HepG2 (cell line): ENCODE measurements around the gene NOB1. TPM values are rescaled to one million over a fixed set of nuclear protein-coding genes. Genes with fewer than 3 reads are reported as not detected.

Experiments
- CCDC6 ChIP-seq: sonication (generic); formaldehyde crosslinking; IDR thresholded peaks from 2 replicates; pipeline ENCODE4 v1.8.1; 2022; ENCODE audit warnings: mild to moderate bottlenecking, missing genetic modification reagents, moderate library complexity
- CHD4 ChIP-seq: fragments of 200-600 bp; sonication (generic); IDR thresholded peaks from 2 replicates; pipeline ENCODE4 v1.7.0; 2017; ENCODE audit warnings: mild to moderate bottlenecking, low read length, borderline replicate concordance
- DMAP1 ChIP-seq: IDR thresholded peaks from 2 replicates; pipeline ENCODE4 v1.6.1; 2016
- ERF ChIP-seq: IDR thresholded peaks from 2 replicates; pipeline ENCODE4 v1.6.1; 2018; ENCODE audit warnings: missing biosample characterization, missing genetic modification reagents
- ESRRA ChIP-seq: sonication (generic); formaldehyde crosslinking; IDR thresholded peaks from 2 replicates; pipeline ENCODE4 v1.5.1; 2020; ENCODE audit warnings: mild to moderate bottlenecking, low read depth, missing genetic modification reagents
- GMEB2 ChIP-seq: IDR thresholded peaks from 2 replicates; pipeline ENCODE4 v1.6.1; 2016; ENCODE audit warnings: missing biosample characterization, missing genetic modification reagents, low read depth
- KDM3A ChIP-seq: IDR thresholded peaks from 2 replicates; pipeline ENCODE4 v1.6.1; 2018; ENCODE audit warnings: low read depth, missing compliant biosample characterization
- RFX3 ChIP-seq: IDR thresholded peaks from 2 replicates; pipeline ENCODE4 v1.6.1; 2016; ENCODE audit warnings: missing biosample characterization, missing genetic modification reagents
- TERF1 ChIP-seq: sonication (generic); formaldehyde crosslinking; IDR thresholded peaks from 2 replicates; pipeline ENCODE4 v1.8.0; 2022; ENCODE audit warnings: mild to moderate bottlenecking, missing genetic modification reagents, moderate library complexity
- TOE1 ChIP-seq: sonication (generic); formaldehyde crosslinking; IDR thresholded peaks from 2 replicates; pipeline ENCODE4 v1.4.0; 2020; ENCODE audit warnings: mild to moderate bottlenecking, missing genetic modification reagents
- ZFX ChIP-seq: sonication (generic); formaldehyde crosslinking; IDR thresholded peaks from 2 replicates; pipeline ENCODE4 v1.4.0; 2020; ENCODE audit warnings: mild to moderate bottlenecking, low read depth, missing genetic modification reagents, moderate library complexity
- ZMYM2 ChIP-seq: sonication (generic); formaldehyde crosslinking; IDR thresholded peaks from 2 replicates; pipeline ENCODE4 v1.8.0; 2022; ENCODE audit warnings: mild to moderate bottlenecking, missing genetic modification reagents
- ZNF337 ChIP-seq: sonication (generic); formaldehyde crosslinking; IDR thresholded peaks from 2 replicates; pipeline ENCODE4 v1.5.1; 2020; ENCODE audit warnings: missing genetic modification reagents, low read depth, mild to moderate bottlenecking, borderline replicate concordance
- ZNF451 ChIP-seq: sonication (generic); formaldehyde crosslinking; IDR thresholded peaks from 2 replicates; pipeline ENCODE4 v1.5.0; 2020; ENCODE audit warnings: mild to moderate bottlenecking, missing genetic modification reagents
- ZNF543 ChIP-seq: sonication (generic); formaldehyde crosslinking; IDR thresholded peaks from 2 replicates; pipeline ENCODE4 v1.4.0; 2020; ENCODE audit warnings: mild to moderate bottlenecking, missing genetic modification reagents
- ZNF547 ChIP-seq: sonication (generic); formaldehyde crosslinking; IDR thresholded peaks from 2 replicates; pipeline ENCODE4 v1.5.1; 2020; ENCODE audit warnings: mild to moderate bottlenecking, missing genetic modification reagents
- ZSCAN29 ChIP-seq: sonication (generic); formaldehyde crosslinking; conservative IDR thresholded peaks from 2 replicates; pipeline ENCODE4 v1.4.0; 2020; ENCODE audit warnings: mild to moderate bottlenecking, missing genetic modification reagents
- polyA plus RNA-seq, 8 experiments: library from polyadenylated mRNA; depleted of rRNA in 3 of 8; stranded (reverse) in 7 of 8; unstranded in 1 of 8; fragments of >200 nt; fragmentation: Illumina TruSeq in 4 of 8; extraction: Trizol in 4 of 8; gene quantifications; 2 replicates each; pipeline versions ENCODE4 v1.2.1 to v1.2.3, GENCODE V29; 2011 to 2016; ENCODE audit warnings: low read depth in 4 of 8, missing spikeins in 1 of 8, mixed read lengths in 1 of 8; ENCODE audit not compliant: insufficient read depth in 1 of 8
- total RNA-seq, 5 experiments: library from RNA; depleted of rRNA; stranded (reverse); fragments of >200 nt; fragmentation: Illumina TruSeq; extraction: Trizol; gene quantifications; 2 replicates each; pipeline ENCODE4 v1.2.3, GENCODE V29; 2016; ENCODE audit warnings: low read depth in 1 of 5
- TF ChIP-seq, protein P1 (sequence below): IDR thresholded peaks from 2 replicates; pipeline ENCODE4 v1.6.1; 2016; ENCODE audit warnings: low read depth
- TF ChIP-seq, protein P2 (sequence below): sonication (generic); formaldehyde crosslinking; IDR thresholded peaks from 2 replicates; pipeline ENCODE4 v1.9.0; 2021; ENCODE audit warnings: missing genetic modification reagents, mild to moderate bottlenecking, borderline replicate concordance
- TF ChIP-seq, protein P3 (sequence below): sonication (generic); formaldehyde crosslinking; IDR thresholded peaks from 2 replicates; pipeline ENCODE4 v1.8.0; 2022; ENCODE audit warnings: mild to moderate bottlenecking, missing genetic modification reagents, borderline replicate concordance

The NOB1 gene
- total and polyA plus RNA-seq, 2 of the 13 experiments (the other 11 are each of a cell fraction or from before 2014, with no cell fraction given) = 47.1 to 162 TPM

GRCh38 chr16:69754469-69755310 is at the start of gene NOB1 (continued):
- peak; percentile 95 for TF ChIP-seq ZNF337
- TF ChIP-seq, protein P1, sequence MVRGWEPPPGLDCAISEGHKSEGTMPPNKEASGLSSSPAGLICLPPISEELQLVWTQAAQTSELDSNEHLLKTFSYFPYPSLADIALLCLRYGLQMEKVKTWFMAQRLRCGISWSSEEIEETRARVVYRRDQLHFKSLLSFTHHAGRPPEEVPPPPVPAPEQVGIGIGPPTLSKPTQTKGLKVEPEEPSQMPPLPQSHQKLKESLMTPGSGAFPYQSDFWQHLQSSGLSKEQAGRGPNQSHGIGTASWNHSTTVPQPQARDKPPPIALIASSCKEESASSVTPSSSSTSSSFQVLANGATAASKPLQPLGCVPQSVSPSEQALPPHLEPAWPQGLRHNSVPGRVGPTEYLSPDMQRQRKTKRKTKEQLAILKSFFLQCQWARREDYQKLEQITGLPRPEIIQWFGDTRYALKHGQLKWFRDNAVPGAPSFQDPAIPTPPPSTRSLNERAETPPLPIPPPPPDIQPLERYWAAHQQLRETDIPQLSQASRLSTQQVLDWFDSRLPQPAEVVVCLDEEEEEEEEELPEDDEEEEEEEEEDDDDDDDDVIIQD (CRISPR knock-in tag) = peak; percentile 45; the same call in 1 of the 2 replicates
- TF ChIP-seq KDM3A (CRISPR knock-in tag) = peak; percentile 88
- peak; percentile 62; the same call in 1 of the 2 replicates for TF ChIP-seq CCDC6 (CRISPR knock-in tag)
- TF ChIP-seq ZFX (CRISPR knock-in tag) = peak; percentile 96
- TF ChIP-seq, protein P2, sequence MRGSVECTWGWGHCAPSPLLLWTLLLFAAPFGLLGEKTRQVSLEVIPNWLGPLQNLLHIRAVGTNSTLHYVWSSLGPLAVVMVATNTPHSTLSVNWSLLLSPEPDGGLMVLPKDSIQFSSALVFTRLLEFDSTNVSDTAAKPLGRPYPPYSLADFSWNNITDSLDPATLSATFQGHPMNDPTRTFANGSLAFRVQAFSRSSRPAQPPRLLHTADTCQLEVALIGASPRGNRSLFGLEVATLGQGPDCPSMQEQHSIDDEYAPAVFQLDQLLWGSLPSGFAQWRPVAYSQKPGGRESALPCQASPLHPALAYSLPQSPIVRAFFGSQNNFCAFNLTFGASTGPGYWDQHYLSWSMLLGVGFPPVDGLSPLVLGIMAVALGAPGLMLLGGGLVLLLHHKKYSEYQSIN = peak; percentile 22; the same call in 1 of the 2 replicates
- TF ChIP-seq TERF1 = peak; percentile 28; the same call in 1 of the 2 replicates
- peak; percentile 96 for TF ChIP-seq ZNF547 (CRISPR knock-in tag)
- peak; percentile 92; the same call in 1 of the 2 replicates for TF ChIP-seq ERF (CRISPR knock-in tag)
- TF ChIP-seq DMAP1 (CRISPR knock-in tag) = peak; percentile 98
- TF ChIP-seq GMEB2 = no peak; the same call in 1 of the 2 replicates
- TF ChIP-seq CHD4 = no peak; the same call in 1 of the 2 replicates
- TF ChIP-seq RFX3 = 0 out of 2 replicates have a peak, but pooled peaks have one; percentile 25
- peak; percentile 86; the same call in 1 of the 2 replicates for TF ChIP-seq ZNF543 (CRISPR knock-in tag)
- peak; percentile 66; the same call in 1 of the 2 replicates for TF ChIP-seq ZMYM2 (CRISPR knock-in tag)
- TF ChIP-seq, protein P3, sequence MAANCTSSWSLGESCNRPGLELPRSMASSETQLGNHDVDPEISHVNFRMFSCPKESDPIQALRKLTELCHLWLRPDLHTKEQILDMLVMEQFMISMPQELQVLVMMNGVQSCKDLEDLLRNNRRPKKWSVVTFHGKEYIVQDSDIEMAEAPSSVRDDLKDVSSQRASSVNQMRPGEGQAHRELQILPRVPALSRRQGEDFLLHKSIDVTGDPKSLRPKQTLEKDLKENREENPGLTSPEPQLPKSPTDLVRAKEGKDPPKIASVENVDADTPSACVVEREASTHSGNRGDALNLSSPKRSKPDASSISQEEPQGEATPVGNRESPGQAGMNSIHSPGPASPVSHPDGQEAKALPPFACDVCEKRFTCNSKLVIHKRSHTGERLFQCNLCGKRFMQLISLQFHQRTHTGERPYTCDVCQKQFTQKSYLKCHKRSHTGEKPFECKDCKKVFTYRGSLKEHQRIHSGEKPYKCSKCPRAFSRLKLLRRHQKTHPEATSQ (CRISPR knock-in tag) = peak; percentile 98
- TF ChIP-seq ESRRA (CRISPR knock-in tag) = 0 out of 2 replicates have a peak, but pooled peaks have one; percentile 46
- TF ChIP-seq ZNF451 (CRISPR knock-in tag) = peak; percentile 94; the same call in 1 of the 2 replicates
- TF ChIP-seq ZSCAN29 (CRISPR knock-in tag) = 0 out of 2 replicates have a peak, but pooled peaks have one; percentile 32
- no peak for TF ChIP-seq TOE1 (CRISPR knock-in tag)
